VCaP (cell line): Measurements from ENCODE around the gene SLC6A11.

Source experiments
- H3K27ac ChIP-seq: fragments of 450-650 bp; 2 replicates; pipeline ENCODE4 v1.5.1; 2017
- CTCF ChIP-seq: fragments of 450-650 bp; conservative IDR thresholded peaks from 2 replicates; pipeline ENCODE4 v1.5.1; 2017; ENCODE audit warnings: mild to moderate bottlenecking, moderate library complexity

SLC6A11 gene

GRCh38 chr3:10975695-10976234, 159.7 kb downstream of the SLC6A11 start:
- no peak overlapping the region for H3K27ac ChIP-seq
- no peak for TF ChIP-seq CTCF

- no peak overlapping the region for H3K27ac ChIP-seq
- TF ChIP-seq CTCF: no peak
Observed at GRCh38 chr3:10976770-10977169, 160.7 kb downstream of the SLC6A11 start.

- H3K27ac ChIP-seq: no peak overlapping the region
- TF ChIP-seq CTCF: no peak
Observed at GRCh38 chr3:10977892-10978510, 162.0 kb downstream of the SLC6A11 start.

- no peak for TF ChIP-seq CTCF
- no peak overlapping the region for H3K27ac ChIP-seq
Observed at GRCh38 chr3:10978956-10979355, 162.9 kb downstream of the SLC6A11 start.

- TF ChIP-seq CTCF: no peak
- no peak overlapping the region for H3K27ac ChIP-seq
Observed at GRCh38 chr3:10980312-10980711, 164.3 kb downstream of the SLC6A11 start.

- no peak overlapping the region for H3K27ac ChIP-seq
- no peak for TF ChIP-seq CTCF
Observed at GRCh38 chr3:10981031-10981430, 165.0 kb downstream of the SLC6A11 start.

- no peak for TF ChIP-seq CTCF
- no peak overlapping the region for H3K27ac ChIP-seq
Observed at GRCh38 chr3:10981961-10982360, 165.9 kb downstream of the SLC6A11 start.
